GM21529 (cell line): ENCODE data around the gene RASGEF1C.

Experiments
- ATAC-seq: cut with Tn5 transposase; IDR thresholded peaks from one replicate; pipeline ENCODE4 v1.9.1; 2021; ENCODE audit not compliant: unreplicated experiment

Gene RASGEF1C

GRCh38 chr5:180084638-180085561 is 124.1 kb downstream of the RASGEF1C start:
- no peak for ATAC-seq

- no peak for ATAC-seq
Measured at GRCh38 chr5:180083529-180084060, 125.4 kb downstream of the RASGEF1C start.

GRCh38 chr5:180082633-180083420 is 126.2 kb downstream of the RASGEF1C start:
- ATAC-seq: no peak

- no peak for ATAC-seq
Measured at GRCh38 chr5:180081481-180081880, 127.5 kb downstream of the RASGEF1C start.

DNA sequence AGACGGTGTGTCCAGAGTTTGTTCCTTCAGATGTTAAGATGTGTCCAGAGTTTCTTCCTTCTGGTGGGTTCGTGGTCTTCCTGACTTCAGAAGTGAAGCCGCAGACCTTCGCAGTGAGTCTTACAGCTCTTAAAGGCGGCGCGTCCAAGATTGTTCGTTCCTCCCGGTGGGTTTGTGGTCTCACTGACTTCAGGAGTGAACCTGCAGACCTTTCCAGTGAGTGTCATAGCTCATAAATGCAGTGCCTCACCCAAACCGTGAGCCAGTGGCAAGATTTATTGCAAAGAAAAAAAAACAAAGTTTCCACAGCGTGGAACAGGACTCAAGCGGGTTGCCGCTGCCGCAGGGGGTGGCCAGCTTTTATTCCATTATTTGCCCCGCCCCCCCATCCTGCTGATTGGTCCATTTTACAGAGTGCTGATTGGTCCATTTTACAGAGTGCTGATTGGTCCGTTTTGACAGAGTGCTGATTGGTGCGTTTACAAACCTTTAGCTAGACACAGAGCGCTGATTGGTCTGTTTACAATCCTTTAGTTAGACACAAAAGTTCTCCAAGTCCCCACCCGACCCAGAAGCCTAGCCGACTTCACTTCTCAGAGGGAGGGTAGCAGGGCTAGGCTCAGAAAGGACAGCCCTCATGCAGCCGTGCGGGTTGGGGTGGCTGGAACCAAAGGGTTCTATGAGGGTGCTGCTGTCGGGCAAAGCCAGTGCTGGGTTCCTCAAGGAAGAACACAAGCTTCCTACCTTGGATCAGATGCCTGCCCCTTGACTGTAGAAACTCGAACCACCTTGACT is 128.3 kb downstream of the RASGEF1C start:
- no peak for ATAC-seq

DNA sequence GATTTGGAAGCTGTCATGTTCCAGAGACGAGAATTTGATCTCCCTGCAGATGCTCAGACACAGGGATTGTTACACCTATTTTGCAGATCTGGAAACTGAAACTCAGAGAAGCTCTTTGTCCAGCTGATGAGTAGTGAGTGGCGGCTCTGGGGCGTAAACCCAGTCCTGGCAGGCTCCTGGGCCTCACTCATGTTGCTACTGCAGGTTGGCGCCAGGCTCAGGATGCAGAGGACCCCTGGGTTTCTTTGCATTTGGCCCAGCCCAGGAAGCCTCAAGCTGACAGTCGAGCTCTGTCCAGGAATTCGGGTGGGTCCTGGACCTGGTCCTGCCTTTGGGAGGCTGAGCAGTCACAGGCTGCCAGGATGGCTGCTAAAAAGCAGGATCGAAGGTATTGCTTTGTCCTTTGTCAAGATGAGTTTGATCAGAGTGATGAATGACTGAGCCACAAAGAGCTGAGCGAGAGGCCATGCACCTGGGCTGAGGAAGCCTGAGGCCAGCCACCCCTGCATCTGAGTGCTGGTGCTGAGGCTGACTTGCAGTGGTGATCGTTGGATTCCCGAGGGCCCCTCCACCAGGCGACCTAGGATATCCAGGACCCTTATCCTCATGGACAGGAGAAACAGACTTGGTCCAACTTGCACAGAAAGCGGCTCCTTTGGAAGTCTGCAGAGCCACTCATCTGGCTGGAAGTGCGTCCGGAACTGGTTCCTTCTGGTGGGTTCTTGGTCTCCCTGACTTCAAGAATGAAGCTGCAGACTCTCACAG is 129.1 kb downstream of the RASGEF1C start:
- no peak for ATAC-seq

DNA sequence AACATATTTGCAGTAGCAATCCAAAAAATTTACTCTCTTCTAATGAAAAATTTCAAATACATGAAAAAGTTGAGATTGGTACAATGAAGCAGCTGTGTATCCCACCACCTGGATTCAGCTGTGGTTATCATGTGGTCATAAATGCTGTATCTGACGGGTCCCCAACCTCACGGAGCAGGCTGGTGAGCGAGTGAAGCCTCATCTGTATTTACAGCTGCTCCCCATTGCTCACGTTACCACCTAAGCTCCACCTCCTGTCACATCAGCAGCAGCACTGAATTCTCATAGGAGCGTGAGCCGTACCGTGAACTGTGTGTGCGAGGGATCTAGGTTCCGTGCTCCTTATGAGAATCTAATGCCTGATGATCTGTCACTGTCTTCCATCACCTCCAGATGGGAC is 130.7 kb downstream of the RASGEF1C start:
- no peak for ATAC-seq

GRCh38 chr5:180077594-180078284 is 131.3 kb downstream of the RASGEF1C start:
- no peak for ATAC-seq

DNA sequence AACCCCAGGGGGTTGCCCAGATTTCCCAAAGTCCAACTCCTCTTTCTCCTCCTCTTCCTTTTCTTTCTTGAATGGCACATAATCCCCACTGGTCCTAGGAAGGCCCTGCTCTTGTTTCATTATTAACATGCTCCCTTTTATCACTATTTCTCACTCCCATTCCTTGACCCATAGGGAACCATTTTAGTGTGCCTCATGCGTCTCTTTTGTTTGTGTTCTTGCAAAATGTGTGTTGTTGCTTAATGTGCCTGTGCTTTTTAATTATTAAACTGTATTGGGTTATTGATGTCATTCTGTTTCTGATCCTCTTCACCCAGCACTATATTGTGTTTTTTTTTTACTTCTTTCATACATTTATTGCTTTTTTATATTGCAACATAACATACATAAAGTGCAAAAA is 133.3 kb downstream of the RASGEF1C start:
- ATAC-seq: no peak

GRCh38 chr5:180074462-180074861 is 134.5 kb downstream of the RASGEF1C start:
- no peak for ATAC-seq

DNA sequence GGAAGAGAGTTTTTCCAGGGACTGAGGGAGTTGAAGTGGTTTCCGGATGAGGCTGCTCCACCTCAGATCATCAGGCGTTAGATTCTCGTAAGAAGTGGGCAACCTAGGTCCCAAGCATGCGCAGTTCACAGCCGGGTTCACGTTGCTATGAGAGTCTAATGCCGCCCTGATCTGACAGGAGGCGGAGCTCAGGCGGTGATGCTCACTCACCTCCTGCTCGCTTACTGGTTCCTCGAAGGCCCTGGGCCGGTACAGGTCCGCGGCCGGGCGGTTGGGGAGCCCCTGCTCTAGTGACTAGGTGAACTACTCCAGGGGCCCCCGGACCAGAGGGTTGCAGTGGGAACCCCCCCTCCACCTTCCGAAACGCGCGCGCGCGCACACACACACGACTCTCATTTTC is 136.5 kb downstream of the RASGEF1C start:
- no peak for ATAC-seq

GRCh38 chr5:180072256-180072548 is 136.8 kb downstream of the RASGEF1C start:
- no peak for ATAC-seq

DNA sequence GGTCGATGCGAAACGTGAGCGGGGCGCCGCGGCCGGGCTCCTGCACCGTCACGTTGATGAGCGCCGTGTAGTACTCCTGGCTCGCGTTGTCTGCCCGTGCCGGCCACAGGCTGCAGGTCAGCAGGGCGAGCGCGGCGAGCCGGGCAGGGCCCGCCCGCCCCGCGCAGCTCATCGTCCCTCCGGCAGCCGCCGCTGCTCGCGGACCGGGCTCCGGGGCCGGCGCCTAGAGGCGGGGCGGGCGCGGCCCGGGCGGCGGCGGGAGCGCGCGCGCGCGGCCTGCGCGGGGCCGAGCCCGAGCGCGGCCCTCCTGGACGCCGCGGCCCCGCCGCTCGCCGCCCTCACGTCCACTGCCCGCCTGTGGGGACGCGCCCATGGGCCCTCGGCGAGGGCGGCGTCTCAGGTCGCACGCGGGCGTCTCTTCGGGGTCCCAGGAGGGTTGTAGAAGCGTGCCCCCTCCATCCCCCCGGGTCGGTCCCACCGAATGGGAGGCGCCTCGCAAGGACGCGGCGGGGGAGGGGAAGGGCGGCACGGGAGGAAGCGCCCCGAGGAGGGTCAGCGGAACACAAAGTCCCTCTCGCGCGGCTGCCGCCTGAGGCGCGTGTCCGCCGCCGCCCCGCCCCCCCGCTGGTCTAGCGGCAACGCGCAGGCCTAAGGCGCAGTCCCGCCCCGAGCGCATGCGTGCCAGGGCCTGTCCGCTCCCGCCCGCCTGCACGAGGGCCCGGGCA is 137.3 kb downstream of the RASGEF1C start, which contains the start of gene RNF130:
Gene RNF130 (minus strand): TSS at position 229 of the 725 bp plus-strand sequence. CDS start 57 bp downstream, at position 172.
- peak; percentile 48 for ATAC-seq

DNA sequence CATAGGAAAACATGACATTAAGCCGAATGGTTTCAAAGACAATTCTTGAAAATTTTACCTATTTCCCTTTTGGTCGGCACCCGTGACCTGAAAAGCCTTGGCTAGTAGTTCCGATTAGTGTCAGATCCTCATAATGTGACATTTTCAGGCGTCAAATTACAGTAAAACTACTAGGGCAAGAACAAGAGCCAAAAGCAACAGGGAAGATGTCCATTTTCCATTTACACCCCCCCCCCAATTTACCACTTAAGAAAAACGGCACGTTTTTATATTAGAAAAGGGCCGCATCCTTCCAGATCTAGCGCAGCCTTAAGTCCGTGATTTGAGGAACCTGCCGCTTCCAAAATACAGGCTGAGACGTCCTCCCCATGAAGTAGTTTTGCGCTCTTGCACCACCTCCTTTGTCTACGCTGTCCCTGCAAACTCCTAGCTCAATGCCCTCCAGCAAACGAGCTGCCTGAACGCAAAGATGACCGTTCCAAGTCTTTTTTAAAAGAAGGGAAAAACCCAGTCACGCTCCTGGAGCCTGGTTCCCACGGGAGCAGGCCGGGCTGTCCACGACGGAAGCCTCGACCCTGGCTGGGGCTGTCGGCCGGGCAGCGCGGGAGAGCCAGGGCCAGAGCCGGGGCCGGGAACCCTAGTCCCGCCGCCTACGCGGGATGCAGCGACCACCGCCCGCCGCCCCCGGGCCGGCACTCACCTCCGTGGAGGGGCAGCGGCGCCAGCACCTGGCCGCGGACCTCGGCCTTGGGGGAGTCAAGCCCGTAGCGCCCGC is 138.1 kb downstream of the RASGEF1C start:
- no peak for ATAC-seq

DNA sequence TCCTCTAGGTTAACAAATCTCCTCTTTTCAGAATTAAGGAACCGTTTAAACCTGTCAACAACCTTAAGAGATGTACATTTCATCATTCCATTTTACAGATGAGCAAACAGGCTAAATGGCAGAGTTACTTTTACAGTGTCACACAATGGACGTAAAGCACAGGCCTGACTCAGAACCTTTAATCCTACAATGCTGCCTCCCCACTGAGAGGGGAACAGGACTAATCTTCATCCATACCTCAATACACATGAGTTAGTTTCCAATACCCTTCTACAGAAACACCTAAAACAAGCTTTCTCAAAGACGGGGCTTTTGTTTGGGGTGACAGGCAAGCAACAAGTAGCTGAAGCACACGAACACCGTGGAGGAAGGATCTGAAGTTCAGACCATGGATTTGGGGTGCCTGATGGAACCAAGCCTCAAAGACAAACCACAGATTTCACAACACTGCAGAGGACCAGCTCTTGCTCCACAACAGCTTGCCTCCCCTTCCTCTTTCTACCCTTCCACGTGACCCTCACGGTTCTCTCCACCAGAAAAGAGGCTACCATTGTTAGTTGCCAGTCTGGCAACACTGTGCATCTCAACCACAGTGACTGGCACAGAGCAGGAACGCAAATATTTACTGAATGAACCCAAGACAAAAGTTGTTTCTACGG is 139.3 kb downstream of the RASGEF1C start:
- ATAC-seq: no peak

GRCh38 chr5:180068519-180069090 is 140.4 kb downstream of the RASGEF1C start:
- no peak for ATAC-seq

GRCh38 chr5:180067986-180068385 is 141.0 kb downstream of the RASGEF1C start:
- ATAC-seq: no peak
